K562 treated with DMSO at 1 percent for 4 hours (cell line): ENCODE measurements around the gene PHF3. TPM values are rescaled to one million over a fixed set of nuclear protein-coding genes. Genes with fewer than 3 reads are reported as not detected.

Source experiments
- total RNA-seq: library from RNA; unstranded; fragments of 300-600 nt; gene quantifications from 2 replicates; pipeline ENCODE4 v1.2.3, GENCODE V29; 2022; ENCODE audit not compliant: insufficient read depth

PHF3 gene, protein sequence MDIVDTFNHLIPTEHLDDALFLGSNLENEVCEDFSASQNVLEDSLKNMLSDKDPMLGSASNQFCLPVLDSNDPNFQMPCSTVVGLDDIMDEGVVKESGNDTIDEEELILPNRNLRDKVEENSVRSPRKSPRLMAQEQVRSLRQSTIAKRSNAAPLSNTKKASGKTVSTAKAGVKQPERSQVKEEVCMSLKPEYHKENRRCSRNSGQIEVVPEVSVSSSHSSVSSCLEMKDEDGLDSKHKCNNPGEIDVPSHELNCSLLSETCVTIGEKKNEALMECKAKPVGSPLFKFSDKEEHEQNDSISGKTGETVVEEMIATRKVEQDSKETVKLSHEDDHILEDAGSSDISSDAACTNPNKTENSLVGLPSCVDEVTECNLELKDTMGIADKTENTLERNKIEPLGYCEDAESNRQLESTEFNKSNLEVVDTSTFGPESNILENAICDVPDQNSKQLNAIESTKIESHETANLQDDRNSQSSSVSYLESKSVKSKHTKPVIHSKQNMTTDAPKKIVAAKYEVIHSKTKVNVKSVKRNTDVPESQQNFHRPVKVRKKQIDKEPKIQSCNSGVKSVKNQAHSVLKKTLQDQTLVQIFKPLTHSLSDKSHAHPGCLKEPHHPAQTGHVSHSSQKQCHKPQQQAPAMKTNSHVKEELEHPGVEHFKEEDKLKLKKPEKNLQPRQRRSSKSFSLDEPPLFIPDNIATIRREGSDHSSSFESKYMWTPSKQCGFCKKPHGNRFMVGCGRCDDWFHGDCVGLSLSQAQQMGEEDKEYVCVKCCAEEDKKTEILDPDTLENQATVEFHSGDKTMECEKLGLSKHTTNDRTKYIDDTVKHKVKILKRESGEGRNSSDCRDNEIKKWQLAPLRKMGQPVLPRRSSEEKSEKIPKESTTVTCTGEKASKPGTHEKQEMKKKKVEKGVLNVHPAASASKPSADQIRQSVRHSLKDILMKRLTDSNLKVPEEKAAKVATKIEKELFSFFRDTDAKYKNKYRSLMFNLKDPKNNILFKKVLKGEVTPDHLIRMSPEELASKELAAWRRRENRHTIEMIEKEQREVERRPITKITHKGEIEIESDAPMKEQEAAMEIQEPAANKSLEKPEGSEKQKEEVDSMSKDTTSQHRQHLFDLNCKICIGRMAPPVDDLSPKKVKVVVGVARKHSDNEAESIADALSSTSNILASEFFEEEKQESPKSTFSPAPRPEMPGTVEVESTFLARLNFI (N-terminal part only)
- 7.6 and 11.0 TPM in 2 replicates for total RNA-seq

GRCh38 chr6:63635588-63636517, at the start of gene PHF3:
Gene PHF3 (plus strand): TSS chr6:63635802. CDS start chr6:63646552, 10,750 bp downstream.

Other genes starting within 250 kb of the PHF3 start
- gene PTP4A1, start 63.3 kb upstream of the PHF3 start, total RNA-seq = 9.8 and 10.3 TPM in 2 replicates